OCI-LY1 (cell line): Measurements from ENCODE around the gene TEKT5.

Experiments used
- CTCF ChIP-seq: fragments of 200-600 bp; sonication (generic), shearing (Covaris generic); IDR thresholded peaks from 2 replicates; pipeline ENCODE4 v1.5.1; 2017; ENCODE audit warnings: mild to moderate bottlenecking, antibody characterized with exemption, low read length, moderate library complexity, mixed read lengths
- EZH2 ChIP-seq: fragments of 200-600 bp; sonication (generic), shearing (Covaris generic); IDR thresholded peaks from 2 replicates; pipeline ENCODE4 v1.8.0; 2017; ENCODE audit warnings: borderline replicate concordance, mixed run types, mild to moderate bottlenecking, antibody characterized with exemption, low read length, moderate library complexity, mixed read lengths

GRCh38 chr16:10664720-10665126 is 30.0 kb downstream of the TEKT5 start:
- no peak for TF ChIP-seq CTCF
- TF ChIP-seq EZH2, result no peak
